Hindlimb muscle (tissue), 1 donor: ENCODE measurements around the gene TRIM44. TPM values are rescaled to one million over a fixed set of nuclear protein-coding genes. Genes with fewer than 3 reads are reported as not detected.
"Not testable (repeated sequence)": the region's sequence is repeated elsewhere in the genome, so short reads cannot be mapped to it uniquely, and the experiment has no call there.

Source experiments
- DNase-seq: peaks from one replicate; pipeline ENCODE4 v3.0.0-alpha.2; 2013
- polyA plus RNA-seq: library from polyadenylated mRNA; unstranded; fragments of 120-200 nt; gene quantifications from one replicate; pipeline ENCODE4 v1.2.1, GENCODE V29; 2013; ENCODE audit not compliant: insufficient read length

The TRIM44 gene
- polyA plus RNA-seq, 1 donor = 38.9 TPM

DNA sequence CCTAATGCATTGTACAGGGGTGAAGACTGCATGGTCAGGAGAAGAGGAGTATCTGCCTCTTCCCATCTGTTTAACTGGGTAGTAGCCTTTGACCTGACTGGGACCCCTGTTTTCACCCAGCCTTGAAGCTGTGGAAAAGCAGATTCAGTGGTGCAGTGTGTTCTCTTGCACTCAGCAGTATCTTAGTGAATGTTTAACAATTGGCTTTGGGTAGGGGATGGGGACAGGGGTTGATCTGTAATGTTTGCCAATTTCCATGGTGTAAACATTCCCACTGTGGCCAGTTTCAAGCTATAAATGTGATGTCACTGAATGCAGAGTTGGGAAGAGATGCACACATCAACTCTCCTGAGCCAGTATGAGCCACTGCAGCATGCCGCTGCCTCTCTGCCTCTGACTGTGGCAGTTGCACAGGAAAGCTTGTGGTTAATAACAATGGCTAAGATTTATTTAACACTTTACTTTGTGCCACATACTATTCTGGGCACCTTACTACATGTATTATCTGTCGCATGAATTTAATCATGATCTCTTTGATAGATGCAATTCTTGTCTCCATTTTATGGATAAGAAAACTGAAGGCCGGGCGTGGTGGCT is 28.6 kb upstream of the TRIM44 start:
- no peak for DNase-seq

- no peak for DNase-seq
Measured at GRCh38 chr11:35635933-35636332, 26.6 kb upstream of the TRIM44 start.

- DNase-seq = no peak
Measured at GRCh38 chr11:35639591-35640179, 22.9 kb upstream of the TRIM44 start.

- no peak for DNase-seq
Measured at GRCh38 chr11:35641171-35641897, 21.2 kb upstream of the TRIM44 start.

DNA sequence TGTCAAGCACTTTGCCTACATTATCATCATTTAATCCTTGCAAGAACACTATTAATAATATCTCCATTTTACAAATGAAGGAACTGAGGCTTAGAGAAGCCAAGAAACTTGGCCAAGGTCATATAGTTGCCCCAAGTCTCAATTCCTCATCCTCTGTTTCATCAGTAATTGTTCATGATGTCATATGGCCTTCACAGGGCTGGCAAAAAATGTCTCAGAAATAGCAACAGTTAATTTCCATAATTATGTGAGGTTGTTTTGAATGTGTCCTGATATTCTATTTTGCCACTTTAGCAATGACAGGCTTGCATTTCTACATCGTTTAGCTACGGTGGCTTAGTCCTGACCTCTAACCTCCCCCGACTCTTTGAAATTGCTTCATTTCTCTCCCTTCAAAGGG is 20.6 kb upstream of the TRIM44 start:
- DNase-seq = no peak

DNA sequence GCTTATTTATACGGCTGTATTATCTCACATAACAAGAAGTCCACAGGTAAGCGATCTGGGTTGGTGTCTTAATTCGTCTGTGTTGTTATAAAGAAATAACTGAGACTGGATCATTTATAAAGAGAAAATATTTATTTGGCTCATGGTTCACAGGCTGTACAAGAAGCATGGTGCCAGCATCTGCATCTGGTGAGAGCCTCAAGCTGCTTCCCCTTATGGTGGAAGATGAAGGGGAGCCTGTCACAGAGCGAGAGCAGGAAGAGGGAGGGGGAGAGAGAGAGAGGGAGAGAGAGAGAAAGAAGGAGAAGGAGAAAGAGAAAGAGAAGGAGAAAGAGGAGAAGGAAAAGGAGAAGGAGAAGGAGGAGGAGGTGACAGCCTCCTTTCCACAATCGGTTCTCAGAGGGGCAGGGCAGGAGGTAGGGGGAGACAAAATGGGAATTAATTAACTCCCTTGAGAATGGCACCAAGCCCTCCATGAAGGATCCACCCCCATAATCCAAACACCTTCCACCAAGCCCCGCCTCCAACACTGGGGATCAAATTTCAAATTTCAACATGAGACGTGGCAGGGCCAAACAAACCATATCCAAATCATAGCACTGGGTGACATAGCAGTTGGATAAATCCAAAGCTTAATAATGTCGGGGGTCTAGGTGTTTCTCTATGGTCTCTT is 15.0 kb upstream of the TRIM44 start:
- DNase-seq = no peak

- DNase-seq = no peak
Measured at GRCh38 chr11:35650006-35650405, 12.6 kb upstream of the TRIM44 start.

DNA sequence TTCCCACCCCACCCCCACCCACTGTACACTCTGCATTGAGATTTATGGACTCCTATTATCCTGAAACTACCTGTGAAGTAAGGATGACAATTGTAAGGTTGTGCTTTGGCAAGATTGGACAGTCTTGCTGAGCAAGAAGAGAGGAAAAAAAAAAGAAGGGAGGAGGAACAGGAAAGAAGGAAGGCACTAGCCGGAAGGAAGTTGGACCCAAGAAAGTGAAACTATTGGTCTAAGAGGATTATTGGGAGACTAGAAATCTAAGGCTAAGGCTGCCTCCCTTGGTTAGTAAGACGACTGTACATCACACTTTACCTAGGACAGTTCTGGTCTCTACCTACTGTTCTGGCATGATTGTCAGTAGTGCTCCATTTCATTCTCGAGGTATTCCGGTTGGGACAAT is 12.1 kb upstream of the TRIM44 start:
- no peak for DNase-seq

DNA sequence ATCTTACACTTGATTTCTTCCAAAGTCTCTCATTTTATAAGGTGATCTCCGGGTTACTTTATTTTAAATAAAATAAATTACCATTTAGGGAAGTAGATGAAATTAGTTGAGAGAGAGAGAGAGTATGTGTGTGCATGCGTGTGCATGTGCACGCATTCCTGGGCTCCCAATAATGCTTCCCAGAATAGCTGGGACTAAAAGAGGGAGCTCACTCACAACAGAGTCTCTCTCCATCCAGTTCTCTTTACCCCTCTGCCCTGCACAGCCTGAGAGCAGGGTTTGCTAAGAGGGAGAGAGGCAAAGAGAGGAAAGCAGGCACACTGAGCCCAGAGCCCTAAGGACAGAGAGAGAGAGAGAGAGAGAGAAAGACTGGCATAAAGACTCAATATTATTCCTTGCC is 11.3 kb upstream of the TRIM44 start:
- no peak for DNase-seq

DNA sequence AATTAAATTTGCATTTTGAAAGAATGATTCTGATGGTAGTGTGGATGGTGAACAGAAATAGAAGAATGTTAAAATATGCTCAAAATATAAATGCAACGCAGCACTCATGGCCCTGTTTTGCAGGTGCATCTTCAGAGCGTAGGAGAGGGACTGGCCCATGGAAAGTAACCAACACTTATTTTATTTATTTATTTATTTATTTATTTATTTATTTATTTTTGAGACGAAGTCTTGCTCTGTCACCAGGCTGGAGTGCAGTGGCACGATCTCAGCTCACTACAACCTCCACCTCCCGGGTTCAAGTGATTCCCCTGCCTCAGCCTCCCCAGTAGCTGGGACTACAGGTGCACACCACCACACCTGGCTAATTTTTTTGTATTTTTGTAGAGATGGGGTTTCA is 9.8 kb upstream of the TRIM44 start:
- DNase-seq = not testable (repeated sequence)

DNA sequence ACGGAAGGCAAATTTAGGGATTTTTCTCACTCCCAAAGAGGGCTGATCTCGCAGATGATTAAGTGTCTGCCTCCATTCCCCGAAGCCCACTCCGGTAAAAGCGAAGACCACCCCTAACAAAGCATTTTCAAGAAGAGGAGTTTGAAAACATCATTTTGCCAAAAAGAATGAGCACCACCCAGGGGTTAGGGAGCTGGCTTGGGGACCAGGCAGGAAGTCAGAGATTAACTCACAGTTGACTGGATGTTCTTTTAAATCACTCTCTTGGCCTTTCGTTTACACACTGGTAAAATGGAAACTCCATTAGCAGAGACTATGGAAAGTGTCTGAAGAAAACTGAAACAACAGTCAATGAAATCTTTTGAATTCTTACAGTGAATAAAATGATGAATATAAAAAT is 7.9 kb upstream of the TRIM44 start:
- no peak for DNase-seq

DNA sequence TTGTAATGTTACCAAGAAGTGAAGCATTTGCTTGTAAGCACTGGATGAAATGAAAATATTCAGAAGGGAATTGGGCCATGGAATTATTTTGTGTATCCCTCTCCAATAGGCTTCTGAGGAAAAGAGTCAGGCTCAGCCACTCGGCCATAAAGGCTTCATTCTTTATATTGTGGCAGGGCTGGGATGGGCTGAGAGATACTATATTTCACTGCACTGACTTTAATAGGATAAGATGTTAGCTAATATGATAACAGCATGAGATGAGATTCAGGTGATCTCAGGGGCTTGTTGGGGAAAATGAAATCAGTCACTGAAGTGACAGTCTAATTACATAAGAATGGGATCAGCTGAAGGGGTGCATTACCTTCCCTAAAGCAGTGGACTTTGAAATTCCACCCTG is 7.3 kb upstream of the TRIM44 start:
- no peak for DNase-seq

DNA sequence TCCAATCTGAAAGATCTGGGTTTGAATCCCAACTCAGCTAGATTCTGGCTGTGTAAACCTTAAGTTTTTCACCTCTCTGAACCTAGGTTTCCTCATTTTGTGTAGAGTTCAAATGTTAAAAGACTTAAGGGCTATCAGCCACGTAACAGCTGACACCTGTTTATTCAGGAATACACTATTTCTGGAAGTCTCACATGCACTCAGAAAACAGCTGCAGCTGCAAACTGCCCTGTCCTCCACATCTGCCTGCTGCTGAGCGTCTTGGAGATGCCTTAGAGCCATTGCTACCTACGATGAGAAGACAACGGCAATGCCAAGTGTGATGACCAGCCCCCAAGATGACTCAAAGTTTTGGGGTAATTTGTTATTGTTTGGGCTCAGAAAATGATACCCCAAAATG is 6.7 kb upstream of the TRIM44 start:
- no peak for DNase-seq

- DNase-seq = no peak
Measured at GRCh38 chr11:35658020-35658948, 4.3 kb upstream of the TRIM44 start.

- DNase-seq = no peak
Measured at GRCh38 chr11:35661534-35661933, 1.0 kb upstream of the TRIM44 start.

DNA sequence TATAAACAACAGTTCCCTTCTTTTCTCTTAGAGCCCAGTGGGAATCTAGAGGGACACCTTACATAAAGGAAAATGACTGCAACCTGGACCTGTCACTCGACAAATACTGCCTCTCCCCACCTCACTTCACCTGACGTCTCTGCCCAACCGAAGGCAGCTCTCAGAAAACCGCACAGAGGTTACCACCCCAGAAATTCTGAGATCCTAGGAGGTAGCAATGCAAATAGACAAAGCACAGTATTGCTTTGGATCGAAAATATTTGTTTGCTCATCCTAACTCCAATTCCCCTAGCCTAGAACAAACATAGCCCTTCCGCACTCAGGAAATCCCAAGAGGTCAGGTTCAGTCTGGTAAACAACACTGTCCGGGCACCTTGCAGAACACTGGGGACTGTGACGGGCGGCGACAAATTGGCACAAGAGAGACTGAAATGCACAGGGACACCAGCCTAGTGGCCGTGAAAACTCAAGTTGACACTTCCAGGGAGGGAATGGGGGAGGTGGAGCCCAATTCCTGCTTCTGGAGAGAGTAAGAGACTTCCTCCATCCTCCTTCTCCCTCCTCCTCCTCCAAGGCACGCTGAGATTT is 420 bp upstream of the TRIM44 start:
- DNase-seq = no peak

DNA sequence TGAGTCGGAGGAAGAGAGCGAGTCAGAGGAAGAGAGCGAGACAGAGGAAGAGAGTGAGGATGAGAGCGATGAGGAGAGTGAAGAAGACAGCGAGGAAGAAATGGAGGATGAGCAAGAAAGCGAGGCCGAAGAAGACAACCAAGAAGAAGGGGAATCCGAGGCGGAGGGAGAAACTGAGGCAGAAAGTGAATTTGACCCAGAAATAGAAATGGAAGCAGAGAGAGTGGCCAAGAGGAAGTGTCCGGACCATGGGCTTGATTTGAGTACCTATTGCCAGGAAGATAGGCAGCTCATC is 780 bp downstream of the TRIM44 start:
- DNase-seq = no peak

GRCh38 chr11:35664977-35665441 is 2.4 kb downstream of the TRIM44 start:
- DNase-seq = no peak

DNA sequence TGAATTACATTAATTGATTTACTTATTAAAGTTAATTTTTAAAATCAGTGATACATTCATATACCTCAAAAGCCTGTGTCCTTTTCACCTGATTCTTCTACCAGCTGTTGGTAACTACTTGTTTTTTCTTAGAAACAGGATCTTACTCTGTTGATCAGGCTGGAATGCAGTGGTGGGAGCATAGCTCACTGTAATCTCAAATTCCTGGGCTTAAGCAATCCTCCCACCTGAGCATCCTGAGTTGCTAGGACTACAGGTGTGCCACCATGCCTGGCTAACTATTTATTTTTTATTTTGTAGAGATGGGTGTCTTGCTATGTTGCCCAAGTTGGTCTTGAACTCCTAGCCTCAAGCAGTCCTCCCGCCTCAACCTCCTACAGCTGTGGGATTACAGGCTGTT is 4.7 kb downstream of the TRIM44 start:
- DNase-seq = no peak

DNA sequence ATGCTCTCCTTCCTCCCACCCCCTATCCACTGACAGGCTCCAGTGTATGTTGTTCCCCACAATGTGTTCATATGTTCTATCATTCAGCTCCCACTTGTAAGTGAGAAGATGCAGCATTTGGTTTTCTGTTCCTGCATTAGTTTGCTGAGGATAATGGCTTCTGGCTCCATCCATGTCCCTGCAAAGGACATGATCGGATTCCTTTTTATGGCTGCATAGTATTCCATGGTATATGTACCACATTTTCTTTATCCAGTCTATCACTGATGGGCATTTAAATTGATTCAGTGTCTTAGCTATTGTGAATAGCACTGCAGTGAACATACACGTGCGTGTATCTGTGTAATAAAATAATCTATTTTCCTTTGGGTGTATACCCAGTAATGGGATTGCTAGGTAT is 5.8 kb downstream of the TRIM44 start:
- DNase-seq = not testable (repeated sequence)

GRCh38 chr11:35671396-35672127 is 9.0 kb downstream of the TRIM44 start:
- DNase-seq = no peak

GRCh38 chr11:35672608-35673007 is 10.0 kb downstream of the TRIM44 start:
- no peak for DNase-seq
